GM12872 (cell line): ENCODE measurements around the gene RRN3.

Source experiments
- CTCF ChIP-seq: IDR thresholded peaks from 3 replicates; pipeline ENCODE4 v1.5.1; 2011; ENCODE audit warnings: low read depth, mild to moderate bottlenecking, low read length, moderate library complexity; ENCODE audit not compliant: insufficient read depth

Gene RRN3

GRCh38 chr16:15049581-15050180 is 44.4 kb downstream of the RRN3 start:
- no peak for TF ChIP-seq CTCF

- TF ChIP-seq CTCF = no peak
These were observed 47.2 kb downstream of the RRN3 start for GRCh38 chr16:15046692-15047376.

GRCh38 chr16:15044286-15044685 is 49.8 kb downstream of the RRN3 start:
- TF ChIP-seq CTCF = no peak

- no peak for TF ChIP-seq CTCF
These were observed 50.7 kb downstream of the RRN3 start for GRCh38 chr16:15043344-15043743.

GRCh38 chr16:15041271-15042004 is 52.6 kb downstream of the RRN3 start:
- no peak for TF ChIP-seq CTCF

- TF ChIP-seq CTCF = no peak
These were observed 55.4 kb downstream of the RRN3 start for GRCh38 chr16:15038689-15039088.

- no peak for TF ChIP-seq CTCF
These were observed 56.3 kb downstream of the RRN3 start for GRCh38 chr16:15037745-15038144.
